AG09309 (cell line): ENCODE data around the gene TRA2B.
A peak's percentile ranks its signal among the peaks of the same experiment; 100 is the strongest.

Experiments used
- DNase-seq: peaks from one replicate; pipeline ENCODE4 v3.0.0-alpha.2; 2010; ENCODE audit warnings: low read depth
- H3K4me3 ChIP-seq: 2 replicates; pipeline ENCODE4 v1.5.1; 2011; ENCODE audit warnings: mild to moderate bottlenecking, low read depth, low read length, moderate library complexity; ENCODE audit not compliant: control insufficient read depth
- CTCF ChIP-seq: IDR thresholded peaks from 2 replicates; pipeline ENCODE4 v1.5.1; 2011; ENCODE audit warnings: mild to moderate bottlenecking, low read depth, low read length, inconsistent platforms; ENCODE audit not compliant: insufficient read depth, control insufficient read depth; ENCODE audit errors: missing control alignments

The TRA2B gene

GRCh38 chr3:185935465-185936272 lies 2.1 kb downstream of the TRA2B start:
- no peak for DNase-seq
- no peak for TF ChIP-seq CTCF
- peak overlapping the region; percentile 76 for H3K4me3 ChIP-seq

- peak overlapping the region; percentile 76 for H3K4me3 ChIP-seq
- DNase-seq = no peak
- no peak for TF ChIP-seq CTCF
These were observed 2.9 kb downstream of the TRA2B start for GRCh38 chr3:185934767-185935464.

GRCh38 chr3:185934174-185934557 lies 3.6 kb downstream of the TRA2B start:
- peak overlapping the region; percentile 24; the same call in 1 of the 2 replicates for H3K4me3 ChIP-seq
- TF ChIP-seq CTCF = no peak
- no peak for DNase-seq

GRCh38 chr3:185933374-185934173 lies 4.2 kb downstream of the TRA2B start:
- no peak overlapping the region for H3K4me3 ChIP-seq
- no peak for TF ChIP-seq CTCF

GRCh38 chr3:185931777-185932612 lies 5.8 kb downstream of the TRA2B start:
- DNase-seq = no peak
- H3K4me3 ChIP-seq = no peak overlapping the region
- TF ChIP-seq CTCF = no peak

More at GRCh38 chr3:185933374-185934173, 4.2 kb downstream of the TRA2B start:
- no peak for DNase-seq

GRCh38 chr3:185930393-185931107 lies 7.3 kb downstream of the TRA2B start:
- no peak overlapping the region for H3K4me3 ChIP-seq
- no peak for TF ChIP-seq CTCF
- no peak for DNase-seq
